Fibroblast of skin of left biceps (primary cell): ENCODE measurements around the gene RCN1.
A peak's percentile ranks its signal among the peaks of the same experiment; 100 is the strongest.
"Not testable (repeated sequence)": the region's sequence is repeated elsewhere in the genome, so short reads cannot be mapped to it uniquely, and the experiment has no call there.

Experiments used
- DNase-seq, 2 experiments: peaks; one replicate each; pipeline ENCODE4 v3.0.0-alpha.2; 2013; ENCODE audit warnings: low read depth in 2 of 2

RCN1 gene

GRCh38 chr11:32090545-32091370, at the start of gene RCN1:
Gene RCN1, plus strand, starts transcription at chr11:32091074. Its CDS starts 123 bp downstream, at chr11:32091197.
- peak; percentile 84 to 86 for DNase-seq

GRCh38 chr11:32043737-32044136, 47.1 kb upstream of the RCN1 start:
- no peak for DNase-seq

GRCh38 chr11:32044158-32044863, 46.6 kb upstream of the RCN1 start:
- no peak for DNase-seq

GRCh38 chr11:32045456-32045855, 45.4 kb upstream of the RCN1 start:
- DNase-seq, result no peak

- DNase-seq, result no peak
Measured at GRCh38 chr11:32050264-32050663, 40.6 kb upstream of the RCN1 start.

- DNase-seq, result no peak
Measured at GRCh38 chr11:32052215-32052614, 38.7 kb upstream of the RCN1 start.

GRCh38 chr11:32053151-32053888, 37.6 kb upstream of the RCN1 start:
- no peak for DNase-seq

GRCh38 chr11:32055861-32056260, 35.0 kb upstream of the RCN1 start:
- no peak for DNase-seq

- DNase-seq, result peak; percentile 58 to 60
Measured at GRCh38 chr11:32056438-32056837, 34.4 kb upstream of the RCN1 start.

GRCh38 chr11:32059686-32060462, 31.0 kb upstream of the RCN1 start:
- DNase-seq, result no peak

- no peak for DNase-seq
Measured at GRCh38 chr11:32062540-32062939, 28.3 kb upstream of the RCN1 start.

- DNase-seq, result not testable (repeated sequence)
Measured at GRCh38 chr11:32063031-32063430, 27.8 kb upstream of the RCN1 start.

- DNase-seq, result no peak
Measured at GRCh38 chr11:32065865-32066629, 24.8 kb upstream of the RCN1 start.

GRCh38 chr11:32068134-32068870, 22.6 kb upstream of the RCN1 start:
- no peak for DNase-seq

GRCh38 chr11:32069361-32070058, 21.4 kb upstream of the RCN1 start:
- DNase-seq, result no peak

- no peak for DNase-seq
Measured at GRCh38 chr11:32070692-32071091, 20.2 kb upstream of the RCN1 start.

GRCh38 chr11:32071811-32072210, 19.1 kb upstream of the RCN1 start:
- peak in 1 of 2 experiments; percentile 26 for DNase-seq

- DNase-seq, result peak; percentile 41 to 48
Measured at GRCh38 chr11:32072872-32073643, 17.8 kb upstream of the RCN1 start.

- DNase-seq, result no peak
Measured at GRCh38 chr11:32073644-32074026, 17.2 kb upstream of the RCN1 start.
